ENCODE results near the gene SNX7. TPM values are rescaled to one million over a fixed set of nuclear protein-coding genes. Genes with fewer than 3 reads are reported as not detected.

The SNX7 gene
- polyA plus RNA-seq, 1 donor: 39.2 TPM

- no peak for DNase-seq
Observed at GRCh38 chr1:98693385-98693784, 31.9 kb downstream of the SNX7 start.

GRCh38 chr1:98696077-98696476, 34.6 kb downstream of the SNX7 start:
- no peak for DNase-seq

DNA sequence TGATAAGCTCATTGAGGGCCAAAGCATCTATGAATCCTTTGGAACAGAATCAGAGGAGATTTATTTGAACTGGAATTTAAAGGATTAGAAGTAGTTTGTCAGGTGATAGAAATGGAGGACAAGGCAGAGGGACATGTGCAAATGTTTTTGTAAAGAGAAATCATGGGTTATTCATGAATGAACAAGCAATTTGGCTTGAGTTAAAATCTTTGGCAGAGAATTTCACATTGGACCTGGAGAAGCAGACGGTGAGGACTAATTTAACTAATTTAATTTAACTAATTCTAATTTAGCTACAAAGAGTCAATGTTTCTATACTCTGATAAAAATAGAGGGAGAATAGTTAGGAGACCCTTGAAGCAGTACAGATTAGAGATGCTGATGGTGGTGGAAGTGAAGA, 36.3 kb downstream of the SNX7 start:
- DNase-seq: no peak

DNA sequence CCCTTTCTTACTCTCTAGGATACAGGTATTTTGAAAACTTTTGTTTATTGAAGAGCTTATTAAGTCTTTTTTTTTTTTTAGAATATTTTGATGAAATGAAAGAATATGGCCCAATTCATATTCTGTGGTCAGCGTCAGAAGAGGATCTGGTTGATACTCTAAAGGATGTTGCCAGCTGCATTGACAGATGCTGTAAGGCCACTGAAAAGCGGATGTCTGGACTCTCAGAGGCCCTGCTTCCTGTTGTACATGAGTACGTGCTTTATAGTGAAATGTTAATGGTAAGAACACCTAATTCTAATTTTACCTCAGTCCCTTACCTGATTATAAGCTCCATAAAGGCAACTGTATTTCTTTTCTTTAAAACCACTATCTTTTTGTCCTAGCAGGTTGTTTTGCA, 37.1 kb downstream of the SNX7 start:
- no peak for DNase-seq

GRCh38 chr1:98700228-98700627, 38.7 kb downstream of the SNX7 start:
- DNase-seq: no peak

DNA sequence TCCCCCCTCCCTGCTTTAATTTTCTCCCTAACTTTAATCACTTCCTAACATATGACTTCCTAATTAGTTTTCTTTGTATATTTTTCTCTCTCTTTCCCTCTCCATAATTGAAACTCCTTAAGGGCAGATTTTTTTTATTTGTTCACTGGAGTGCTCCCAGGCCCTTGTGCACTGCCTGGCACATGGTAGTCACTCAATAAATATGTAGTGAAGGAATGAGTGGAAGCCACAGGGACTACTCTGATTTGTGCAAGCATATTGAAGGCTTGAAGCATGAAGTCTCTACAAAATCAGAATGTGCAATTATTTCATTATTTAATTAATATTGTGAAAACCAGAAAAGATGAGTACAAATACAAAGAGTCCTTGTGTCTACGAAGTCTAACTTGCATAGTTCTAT, 41.5 kb downstream of the SNX7 start:
- DNase-seq: no peak

DNA sequence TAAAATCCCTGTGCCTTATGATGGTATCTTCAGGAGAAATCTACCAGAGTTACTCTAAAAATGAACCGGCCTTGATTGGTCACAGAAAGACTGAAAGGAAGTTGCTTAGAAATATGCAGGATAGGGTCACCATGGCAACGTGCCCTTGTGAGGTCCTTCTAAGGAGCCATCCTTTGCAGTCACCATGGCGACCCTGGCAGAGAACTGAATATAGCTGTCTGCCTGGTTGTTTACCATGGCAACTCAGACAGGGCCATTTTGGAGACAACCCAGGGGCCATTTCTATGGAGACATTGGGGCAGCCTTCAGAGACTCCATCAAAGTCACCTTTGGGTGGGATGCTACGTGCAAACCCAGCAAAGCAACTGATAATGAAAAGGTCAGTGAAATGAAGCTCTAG, 43.0 kb downstream of the SNX7 start:
- DNase-seq: no peak

- no peak for DNase-seq
Observed at GRCh38 chr1:98704971-98705370, 43.5 kb downstream of the SNX7 start.

- DNase-seq: no peak
Observed at GRCh38 chr1:98705591-98705990, 44.1 kb downstream of the SNX7 start.

DNA sequence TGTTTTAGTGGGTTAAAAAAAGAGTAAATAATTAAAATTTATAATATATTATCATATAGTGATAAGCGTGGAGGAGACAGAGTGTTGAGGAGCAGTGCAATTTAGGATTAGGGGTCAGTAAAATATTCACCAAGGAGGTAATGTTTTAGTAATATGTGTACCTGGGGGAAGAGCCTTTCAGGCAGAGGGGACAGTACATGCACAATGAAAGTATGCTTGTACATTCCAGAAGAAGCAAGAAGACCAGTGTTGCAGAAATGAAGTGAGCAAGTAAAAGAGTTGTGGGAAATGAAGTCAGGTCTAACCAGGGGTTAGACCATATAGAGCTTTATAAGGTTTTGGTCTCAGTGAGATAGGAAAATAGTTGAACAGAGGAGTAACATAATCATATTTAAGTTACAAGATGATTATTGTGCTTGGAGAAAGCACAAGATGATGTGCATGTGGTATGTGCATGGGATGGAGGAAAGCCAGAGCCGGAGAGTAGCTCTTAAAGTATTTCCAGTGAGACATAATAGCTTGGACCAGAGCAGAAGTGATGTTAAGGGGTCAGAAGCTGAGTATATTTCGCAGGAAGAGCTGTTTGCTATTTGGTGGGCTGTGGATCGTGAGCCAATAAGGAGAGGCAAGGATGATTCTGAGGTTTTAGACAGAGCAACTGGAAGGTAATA, 44.8 kb downstream of the SNX7 start:
- no peak for DNase-seq

DNA sequence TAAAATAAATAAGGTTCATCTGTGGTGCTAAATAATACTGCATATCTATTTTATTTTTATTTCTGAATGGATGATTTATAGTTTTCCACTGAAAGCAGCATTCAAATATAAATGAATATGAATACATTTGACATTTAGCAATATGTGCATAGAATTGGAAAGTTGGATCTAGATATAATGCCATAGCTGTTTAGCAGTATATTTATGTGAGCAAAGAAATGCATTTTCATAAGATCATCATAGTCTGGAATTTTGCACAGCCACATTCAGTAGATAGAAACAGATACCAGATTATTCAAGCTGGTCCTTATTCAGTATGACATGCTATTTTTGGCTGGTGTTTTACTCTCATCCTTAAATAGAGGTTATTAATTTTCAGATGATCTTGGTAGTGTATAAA, 46.0 kb downstream of the SNX7 start:
- no peak for DNase-seq

DNA sequence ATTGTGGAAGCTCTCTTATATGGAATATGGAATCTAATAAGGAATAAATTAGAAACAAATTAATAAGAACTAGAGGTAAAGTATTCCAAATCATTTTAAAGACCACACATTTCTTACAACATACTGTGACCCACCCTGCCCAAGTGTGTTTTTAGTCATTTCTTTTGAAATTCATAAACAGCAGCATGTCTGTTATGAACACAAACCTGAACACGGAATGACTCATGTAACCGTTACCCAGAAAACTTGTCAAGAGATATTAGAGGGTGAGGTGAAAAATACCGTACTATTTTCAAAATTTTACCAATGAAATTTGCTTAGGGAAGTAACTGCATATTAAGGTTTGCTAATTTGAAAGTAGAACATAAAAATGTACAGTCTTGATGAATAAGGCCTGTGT, 48.4 kb downstream of the SNX7 start:
- no peak for DNase-seq

DNA sequence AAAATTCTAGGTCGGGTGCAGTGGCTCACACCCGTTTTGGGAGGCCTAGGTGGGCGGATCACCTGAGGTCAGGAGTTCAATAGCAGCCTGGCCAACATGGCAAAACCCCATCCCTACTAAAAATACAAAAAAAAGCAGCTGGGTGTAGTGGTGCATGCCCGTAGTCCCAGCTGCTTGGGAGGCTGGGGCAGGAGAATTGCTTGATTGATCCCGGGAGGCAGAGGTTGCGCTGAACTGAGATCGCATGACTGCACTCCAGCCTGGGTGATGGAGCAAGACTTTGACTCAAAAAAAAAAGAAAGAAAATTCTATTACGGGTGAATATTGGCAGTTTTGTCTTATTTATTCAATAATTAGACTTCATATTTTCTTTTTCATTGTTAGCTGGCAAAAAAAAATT, 62.1 kb downstream of the SNX7 start:
- no peak for DNase-seq

- peak; percentile 26 for DNase-seq
Observed at GRCh38 chr1:98732985-98733781, 71.7 kb downstream of the SNX7 start.

DNA sequence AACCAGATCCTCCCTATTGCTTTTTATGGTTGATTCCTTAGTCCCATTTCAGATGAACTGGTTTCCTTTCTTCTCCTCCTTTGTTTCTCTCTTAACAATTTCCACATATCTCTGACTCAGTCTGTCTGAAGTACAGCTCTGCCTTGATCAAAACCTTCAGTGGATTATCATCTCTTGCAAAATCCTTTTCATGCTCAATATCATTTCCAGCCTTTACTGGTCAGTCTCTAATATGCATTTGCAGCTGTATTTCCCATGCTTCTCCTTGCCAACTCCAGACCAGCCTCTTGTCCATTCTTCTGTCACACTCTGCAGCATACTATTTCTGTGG, 72.2 kb downstream of the SNX7 start:
- DNase-seq: no peak

DNA sequence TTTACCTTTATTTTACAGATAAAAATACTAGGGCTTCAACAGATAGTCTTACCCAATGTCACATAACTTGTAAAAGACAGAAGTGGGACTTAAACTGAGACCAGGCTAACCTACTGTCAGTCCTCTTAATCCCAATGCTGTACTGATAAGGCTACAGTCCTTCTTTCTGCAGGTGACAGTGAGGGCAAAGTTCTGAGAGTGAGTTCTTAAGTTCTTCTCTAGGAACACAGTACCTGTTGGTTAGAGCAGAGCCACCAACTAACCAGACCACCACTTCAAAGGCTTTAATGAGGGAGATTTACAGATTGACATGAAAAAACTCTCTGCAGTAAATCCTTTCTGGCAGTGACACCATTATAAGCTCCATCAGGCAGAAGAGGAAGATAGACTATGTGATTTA, 74.2 kb downstream of the SNX7 start:
- DNase-seq: no peak

GRCh38 chr1:98737835-98738234, 76.3 kb downstream of the SNX7 start:
- DNase-seq: no peak

DNA sequence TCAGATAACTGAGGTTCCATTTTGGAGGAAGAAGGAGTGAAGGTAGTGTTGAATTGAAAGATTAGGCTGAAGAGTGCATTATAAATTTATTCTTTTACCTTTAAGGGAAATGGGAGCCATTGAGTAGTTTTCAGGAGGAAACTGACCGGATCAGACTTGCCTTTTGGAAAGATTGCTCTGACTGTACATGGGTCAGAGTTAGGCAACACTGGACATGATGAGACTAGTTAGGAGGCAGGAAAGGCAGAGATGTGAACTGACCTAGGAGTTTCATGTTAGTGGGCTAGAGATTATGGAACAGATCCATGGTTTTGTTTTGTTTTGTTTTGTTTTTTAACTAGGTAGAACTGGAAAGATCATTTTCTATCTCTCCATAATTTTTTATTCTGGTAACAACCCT, 78.2 kb downstream of the SNX7 start:
- DNase-seq: no peak

DNA sequence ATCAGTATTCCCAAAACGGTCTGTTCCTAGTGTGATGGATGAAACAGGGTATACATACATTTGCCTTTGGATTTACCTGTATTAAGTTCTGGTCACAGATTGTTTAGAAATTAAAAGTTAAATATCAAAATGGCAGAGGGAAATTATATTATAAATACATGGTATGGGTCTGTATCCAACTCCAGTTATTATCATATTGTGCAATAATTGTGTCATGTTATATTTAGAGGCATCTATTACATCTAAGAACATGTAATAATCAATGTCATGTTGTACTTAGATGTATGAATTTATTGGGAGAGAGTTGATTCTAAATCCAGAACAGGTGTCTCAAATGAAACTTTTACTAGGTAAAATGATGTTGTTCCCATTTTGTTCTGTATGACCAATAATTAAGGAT, 79.6 kb downstream of the SNX7 start:
- no peak for DNase-seq

GRCh38 chr1:98749152-98749756, 87.7 kb downstream of the SNX7 start:
- DNase-seq: no peak

GRCh38 chr1:98754176-98754575, 92.7 kb downstream of the SNX7 start:
- no peak for DNase-seq

- no peak for DNase-seq
Observed at GRCh38 chr1:98761219-98761865, 99.8 kb downstream of the SNX7 start.

DNA sequence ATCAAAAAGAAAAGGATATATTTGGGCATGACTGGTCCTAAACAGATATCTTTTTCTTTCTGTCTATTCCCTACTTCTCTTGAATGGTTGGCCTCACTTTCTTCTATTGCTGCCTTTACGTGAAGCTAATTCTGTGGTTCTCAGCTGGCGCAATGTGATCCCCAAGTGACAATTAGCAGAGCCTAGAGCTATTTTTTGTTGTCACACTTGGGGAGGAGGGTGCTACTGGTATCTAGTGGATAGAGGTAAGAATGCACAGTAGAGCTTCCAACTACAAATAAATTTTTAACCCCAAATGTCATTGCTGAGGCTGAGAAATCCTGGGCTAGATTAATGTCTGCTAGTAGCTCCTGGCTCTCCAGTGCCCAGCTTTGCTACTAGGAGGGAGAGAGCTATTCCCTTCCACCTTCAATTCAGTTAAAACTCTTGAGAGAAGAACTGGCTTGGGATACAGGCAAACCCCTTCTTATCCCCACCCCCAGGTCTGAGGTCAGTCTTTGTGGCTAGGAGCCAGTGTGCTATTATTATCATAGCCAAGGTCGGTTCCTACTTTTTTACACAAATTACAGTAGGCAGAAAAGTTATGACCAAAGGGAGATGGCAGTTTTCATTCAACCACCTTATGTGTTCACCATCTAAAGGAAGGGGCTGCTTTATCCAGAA, 102.1 kb downstream of the SNX7 start:
- no peak for DNase-seq

All from left kidney (tissue), 2 donors.